Activated CD8-positive, alpha-beta memory T cell treated with anti-CD3 and anti-CD28 coated beads, Interleukin-2, amount 50 U/mL, for 48 hours (primary cell): ENCODE results near the gene GATAD2B.
A peak's percentile ranks its signal among the peaks of the same experiment; 100 is the strongest.

Source experiments
- DNase-seq: peaks from one replicate; pipeline ENCODE4 v3.0.0-alpha.2; 2020

Gene GATAD2B

DNA sequence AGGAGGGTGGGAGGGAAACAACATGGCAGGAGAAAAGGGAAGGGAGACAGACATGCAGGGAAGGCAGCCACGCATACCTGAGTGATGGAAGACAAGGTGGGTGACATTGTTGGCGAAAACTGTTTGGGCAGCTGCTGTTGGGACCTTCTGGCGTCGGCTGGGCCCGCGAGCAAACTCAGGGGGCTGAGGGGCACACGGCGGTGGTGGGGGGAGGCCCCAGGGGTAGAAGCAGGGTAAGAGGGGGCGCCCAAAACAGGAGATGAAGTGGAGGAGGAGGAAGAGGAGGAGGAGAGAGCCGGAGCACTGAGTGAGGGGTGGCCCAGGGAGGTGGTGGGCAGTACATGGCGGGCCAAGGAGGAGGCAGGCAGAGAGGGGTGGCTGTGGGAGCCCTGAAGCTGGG, 28.4 kb upstream of the GATAD2B start:
- no peak for DNase-seq

DNA sequence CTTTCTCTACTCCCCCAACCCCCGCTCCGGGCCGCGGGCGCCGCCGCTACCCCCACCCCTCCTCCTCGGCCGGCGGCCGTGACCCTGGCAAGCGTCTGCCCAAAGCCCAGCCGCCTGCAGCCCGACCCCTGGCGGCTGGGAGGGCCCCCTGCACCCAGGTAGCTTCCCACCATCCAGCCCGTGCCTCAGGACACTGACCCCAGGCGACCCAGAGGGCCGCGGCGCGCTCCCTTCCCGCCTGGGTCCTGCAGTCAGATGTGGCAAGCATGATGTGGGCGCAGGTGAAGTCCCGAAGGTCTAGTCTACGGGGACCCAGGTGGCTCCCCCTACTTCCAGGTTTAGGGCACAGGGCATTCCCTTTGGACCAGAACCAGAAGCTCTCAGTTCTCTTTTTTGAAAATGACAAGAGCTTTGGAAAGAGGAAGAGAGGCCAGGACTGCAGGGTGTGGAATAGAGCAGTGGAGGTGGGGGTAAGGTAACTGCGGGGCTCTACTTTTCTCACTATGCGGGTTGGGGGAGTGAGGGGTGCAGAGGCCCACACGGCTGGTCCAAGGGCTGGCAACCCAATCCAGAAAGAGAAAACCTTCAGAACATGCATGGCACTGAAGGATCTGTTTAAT, 24.0 kb upstream of the GATAD2B start, which contains the start of gene DENND4B:
Gene DENND4B, minus strand, starts transcription at position 97 of the 620 bp plus-strand sequence. CDS start 2,344 bp downstream, outside the sequence.
- peak; percentile 88 for DNase-seq

DNA sequence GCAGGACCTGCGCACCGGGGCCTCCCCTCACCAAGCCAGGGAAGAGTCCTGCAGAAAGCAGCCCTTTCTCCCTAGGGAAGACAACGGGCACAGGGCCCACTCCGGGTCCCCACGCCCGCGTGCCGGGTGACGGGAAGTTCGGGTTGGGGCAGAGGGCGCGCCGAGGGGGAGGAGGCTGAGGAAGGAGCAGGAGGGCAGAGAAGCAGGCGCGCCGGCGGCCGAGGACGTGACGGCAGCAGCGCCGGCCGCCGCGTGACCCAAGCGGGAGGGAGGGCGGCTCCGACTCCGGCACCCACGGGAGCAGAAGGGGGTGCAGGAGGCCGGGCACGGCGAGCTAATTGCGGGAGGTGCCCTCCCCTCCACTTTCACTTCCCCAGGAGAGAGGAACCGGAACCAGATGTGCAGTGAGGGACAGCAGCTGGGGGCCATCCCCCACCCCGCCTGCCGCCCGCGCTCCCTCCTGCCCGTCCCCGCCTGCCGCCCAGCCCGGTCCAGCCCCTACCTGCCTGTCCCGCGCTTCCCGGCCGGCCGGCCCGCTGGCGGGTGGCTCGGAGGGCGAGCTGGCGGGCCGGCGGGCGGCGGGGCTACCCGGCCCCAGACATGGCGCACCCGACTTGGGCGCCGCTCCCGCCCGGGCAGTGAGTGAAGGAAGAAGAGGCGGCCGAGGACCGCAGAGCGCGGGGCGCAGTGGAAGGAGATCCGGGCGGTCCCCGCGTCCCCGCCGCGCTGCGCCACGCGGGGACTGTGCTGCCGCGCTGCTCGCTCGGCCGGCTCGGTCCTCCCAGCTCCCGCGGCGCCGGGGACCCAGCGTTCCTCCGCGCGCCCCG, 23.2 kb upstream of the GATAD2B start:
- DNase-seq = peak; percentile 87

DNA sequence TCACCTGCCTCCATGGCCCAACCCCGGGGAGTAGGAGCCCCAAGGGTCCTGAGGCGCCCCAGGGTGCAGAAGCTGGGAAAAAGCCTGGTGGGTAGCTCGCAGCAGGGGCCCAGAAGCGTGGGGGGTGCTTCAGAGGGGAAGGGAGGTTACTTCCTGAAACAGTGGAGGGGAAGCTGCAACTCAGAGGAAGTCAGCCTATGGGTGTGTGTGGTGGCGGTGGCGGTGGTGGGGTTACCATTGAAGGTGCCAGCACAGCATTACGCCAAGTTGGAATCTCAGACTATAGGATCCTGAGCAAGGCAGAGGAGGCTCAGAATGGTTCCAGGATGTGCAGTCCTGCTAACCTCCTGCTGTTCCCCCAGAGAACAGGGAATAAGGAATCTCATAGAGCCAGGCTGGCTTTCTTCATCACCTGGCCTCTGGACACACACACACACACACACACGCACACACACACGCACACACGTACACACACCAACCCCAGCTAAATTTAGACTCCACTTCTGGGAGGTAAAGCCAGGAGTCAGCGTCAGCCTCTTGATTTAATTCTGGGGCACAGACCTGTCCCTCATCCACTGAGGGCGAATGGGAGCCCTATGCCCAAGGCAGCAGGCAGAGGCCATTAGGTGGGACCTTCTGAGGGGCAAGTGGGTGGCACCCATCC, 22.5 kb upstream of the GATAD2B start:
- DNase-seq = peak; percentile 85

DNA sequence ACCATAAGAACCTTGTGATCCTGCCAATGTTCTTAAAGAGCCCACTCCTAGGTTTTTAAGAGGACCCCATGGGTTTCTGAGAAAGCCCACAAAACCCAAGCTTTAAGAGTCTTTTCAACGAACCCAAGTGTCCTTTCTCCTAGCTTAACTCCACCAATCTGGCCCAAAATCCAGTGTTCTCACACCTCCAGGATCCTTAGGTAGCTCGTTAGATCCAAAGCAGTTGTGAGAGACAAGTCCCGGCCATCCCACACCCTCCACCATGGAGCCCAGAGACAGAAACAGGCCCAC, 22.0 kb upstream of the GATAD2B start:
- DNase-seq = no peak

DNA sequence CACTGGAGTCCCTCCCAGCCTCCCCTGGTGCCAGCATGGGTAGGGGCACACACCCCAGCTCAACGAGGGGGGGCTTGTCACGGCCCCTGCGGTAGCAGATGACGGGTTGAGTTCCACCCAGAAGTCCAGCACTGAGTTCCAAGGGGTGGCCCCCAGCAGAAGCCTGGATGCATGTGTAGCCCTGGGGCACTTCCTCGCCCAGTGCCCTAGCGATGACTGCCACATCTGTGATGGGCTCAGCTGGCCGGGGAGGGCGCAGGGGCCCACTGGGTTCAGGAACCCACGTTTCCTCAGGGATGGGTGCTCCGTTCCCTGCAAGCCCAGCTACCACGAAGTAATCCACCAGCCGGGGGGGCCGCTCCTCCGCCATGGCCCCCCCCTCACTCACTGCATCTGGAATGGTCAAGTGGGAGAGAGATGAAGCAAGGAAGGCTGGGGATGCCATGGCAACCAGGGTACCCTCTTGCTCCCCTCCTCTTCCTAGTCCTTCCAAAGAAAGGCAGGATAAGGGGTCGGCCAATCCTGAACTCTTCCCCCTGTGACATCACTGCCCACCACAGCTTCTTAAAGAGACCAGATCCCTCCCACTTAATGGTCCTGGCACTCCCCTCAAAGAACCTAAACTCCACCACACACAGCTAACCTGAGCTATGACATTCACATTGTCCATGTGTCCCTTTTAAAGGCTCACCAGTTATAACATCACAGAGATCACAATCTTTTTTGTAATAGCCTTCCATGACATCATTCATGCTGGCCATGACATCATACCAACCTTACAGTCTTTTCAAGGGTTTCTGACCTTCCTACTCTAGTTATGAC, 21.4 kb upstream of the GATAD2B start:
- no peak for DNase-seq

DNA sequence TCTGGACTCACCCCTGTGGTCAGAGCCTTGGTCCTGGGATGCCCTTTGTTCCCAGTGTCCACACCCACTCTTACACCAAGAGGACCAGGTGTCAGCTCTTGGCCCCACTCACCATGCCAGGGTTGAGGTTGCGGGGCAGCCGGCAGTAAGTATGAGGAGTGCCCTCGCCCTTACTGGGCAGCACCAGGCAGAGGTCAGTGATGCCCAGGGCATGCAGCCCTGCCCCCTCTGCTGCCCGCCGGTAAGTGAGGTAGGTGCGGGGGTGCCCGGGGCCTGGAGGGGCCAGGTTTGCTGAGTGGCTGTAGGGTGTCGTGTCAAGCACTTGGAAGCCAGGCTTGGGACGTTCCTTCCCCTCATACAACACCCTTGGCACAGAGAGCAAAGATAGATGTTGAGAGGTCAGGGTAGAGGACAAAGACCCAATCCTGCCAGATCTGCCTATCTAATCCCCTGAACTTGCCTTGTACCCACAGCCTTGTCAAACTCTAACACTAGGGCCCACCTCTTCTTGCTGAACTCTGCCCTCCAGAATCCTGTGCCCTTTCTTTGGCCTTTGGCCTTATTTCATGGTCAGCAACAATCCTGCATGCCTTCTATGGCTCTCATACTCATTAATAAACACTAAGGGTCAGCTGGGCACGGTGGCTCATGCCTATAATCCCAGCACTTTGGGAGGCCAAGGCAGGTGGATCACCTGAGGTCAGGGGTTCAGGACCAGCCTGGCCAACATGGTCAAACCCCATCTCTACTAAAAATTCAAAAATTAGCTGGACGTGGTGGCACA, 20.2 kb upstream of the GATAD2B start:
- DNase-seq = no peak

DNA sequence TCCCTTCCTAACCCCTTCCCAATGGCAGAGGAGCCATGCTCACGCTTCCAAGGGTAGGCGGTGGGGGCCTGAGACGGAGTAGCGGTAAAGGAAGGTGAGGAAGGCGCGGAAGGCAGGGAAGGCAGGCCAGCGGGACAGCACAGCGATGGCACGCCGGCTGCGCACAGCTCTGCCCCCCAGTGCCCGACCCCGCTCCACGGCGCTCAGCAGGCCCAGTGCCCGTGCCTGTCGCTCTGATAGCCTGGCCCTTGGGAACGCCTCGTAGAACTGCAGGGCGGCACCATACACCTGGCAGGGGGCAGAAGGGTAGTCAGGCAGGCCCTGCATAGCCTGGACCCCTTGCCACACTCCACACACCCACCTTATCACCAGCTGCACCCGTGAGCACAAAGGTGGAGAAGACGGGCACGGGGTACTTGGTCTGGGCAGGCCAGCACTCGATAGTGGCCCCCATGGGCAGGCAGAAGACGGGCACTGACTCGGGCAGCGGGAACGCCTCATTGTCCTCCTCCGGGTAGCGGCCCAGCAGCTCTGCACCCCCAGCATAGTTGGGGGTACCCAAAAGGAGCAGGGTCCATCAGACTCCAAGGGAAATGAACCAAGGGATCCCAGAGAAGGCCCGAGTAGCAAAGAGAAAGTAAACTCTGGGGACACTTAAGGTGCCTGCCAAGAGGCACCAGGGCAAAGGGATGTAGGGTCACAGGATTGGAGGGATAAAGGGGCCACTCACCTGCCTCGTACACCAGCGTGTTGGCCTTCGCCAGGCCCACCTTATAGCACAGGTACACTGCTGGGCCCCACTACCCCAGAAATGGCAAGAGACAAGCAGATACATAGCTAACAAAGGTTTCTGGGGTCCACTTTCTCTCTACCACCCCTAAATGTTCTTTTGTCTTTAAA, 19.3 kb upstream of the GATAD2B start:
- no peak for DNase-seq

DNA sequence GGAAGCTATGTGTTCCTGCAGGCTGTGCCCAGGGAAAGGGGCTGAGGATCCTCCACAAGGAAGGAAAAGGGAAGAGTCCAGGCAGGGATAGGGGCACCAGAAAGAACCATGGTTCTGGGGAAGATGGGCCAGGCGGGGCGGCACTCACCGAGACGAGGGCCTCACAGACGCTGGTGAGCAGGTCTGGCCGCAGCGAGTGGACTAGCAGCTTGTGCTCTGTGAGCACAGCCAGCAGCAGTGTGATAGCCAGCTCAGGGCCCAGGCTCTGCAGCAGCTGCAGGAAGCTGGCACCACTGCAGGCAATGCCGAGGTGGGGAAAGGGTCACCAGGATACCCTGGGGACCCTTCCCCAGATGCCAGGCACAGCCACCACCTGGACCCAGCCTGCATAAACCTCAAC, 18.0 kb upstream of the GATAD2B start:
- no peak for DNase-seq

DNA sequence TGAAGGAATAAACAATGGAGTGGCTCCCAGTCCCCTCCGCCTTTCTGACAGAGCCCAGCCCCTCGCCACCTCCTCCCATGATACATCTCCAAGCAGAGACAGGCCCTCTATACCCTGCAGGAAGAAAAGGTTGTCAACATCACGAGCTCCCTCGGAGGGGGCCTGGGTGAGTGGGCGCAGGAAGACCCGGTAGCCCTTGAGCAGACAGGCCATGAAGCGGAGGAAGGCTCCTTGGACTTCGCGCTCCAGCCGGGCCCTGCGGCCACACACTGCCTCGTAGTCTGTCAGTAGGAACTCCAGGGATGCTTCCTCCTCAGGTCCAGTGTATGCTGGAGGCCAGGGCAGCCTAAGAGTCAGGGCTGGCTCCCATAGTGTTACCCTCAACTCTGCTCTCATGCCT, 16.7 kb upstream of the GATAD2B start:
- DNase-seq = no peak

DNA sequence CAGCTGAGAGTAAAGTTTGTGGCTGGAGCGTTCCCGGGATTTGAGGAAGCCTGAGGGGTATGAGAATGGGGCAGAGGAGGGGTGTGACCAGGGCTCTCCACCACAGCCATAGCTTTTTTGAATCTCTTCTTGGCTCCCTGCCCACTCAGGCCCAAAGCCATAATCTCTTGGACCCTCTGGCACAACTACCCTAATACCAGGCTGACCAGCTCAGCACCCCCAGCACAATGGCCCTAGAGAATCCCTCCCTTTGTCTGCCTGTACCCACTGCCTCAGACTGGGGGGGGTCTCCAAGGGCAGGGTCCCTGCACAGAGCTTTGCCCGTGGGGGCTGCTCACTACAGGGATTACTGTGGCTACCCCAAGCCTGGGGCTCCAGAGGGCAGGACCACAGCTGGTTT, 16.2 kb upstream of the GATAD2B start:
- no peak for DNase-seq

DNA sequence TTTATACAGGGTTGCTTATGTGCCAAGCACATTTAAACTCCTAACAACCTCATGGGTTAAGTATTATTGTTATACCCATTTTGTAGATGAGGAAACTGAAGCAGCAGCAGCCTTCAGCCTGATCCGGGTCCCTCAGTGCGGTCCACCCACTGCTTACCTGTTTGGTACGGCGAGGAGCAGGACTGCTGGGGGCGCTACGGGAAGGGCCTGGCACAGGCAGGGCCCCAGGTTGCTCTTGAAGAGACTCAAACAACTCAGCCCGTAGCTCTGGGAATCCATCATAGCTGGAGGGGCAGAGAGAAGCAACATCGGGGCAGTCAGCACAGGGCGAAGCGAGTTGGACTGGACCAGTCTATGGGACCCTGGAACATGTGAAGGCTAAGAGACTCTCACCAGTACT, 14.6 kb upstream of the GATAD2B start:
- no peak for DNase-seq

DNA sequence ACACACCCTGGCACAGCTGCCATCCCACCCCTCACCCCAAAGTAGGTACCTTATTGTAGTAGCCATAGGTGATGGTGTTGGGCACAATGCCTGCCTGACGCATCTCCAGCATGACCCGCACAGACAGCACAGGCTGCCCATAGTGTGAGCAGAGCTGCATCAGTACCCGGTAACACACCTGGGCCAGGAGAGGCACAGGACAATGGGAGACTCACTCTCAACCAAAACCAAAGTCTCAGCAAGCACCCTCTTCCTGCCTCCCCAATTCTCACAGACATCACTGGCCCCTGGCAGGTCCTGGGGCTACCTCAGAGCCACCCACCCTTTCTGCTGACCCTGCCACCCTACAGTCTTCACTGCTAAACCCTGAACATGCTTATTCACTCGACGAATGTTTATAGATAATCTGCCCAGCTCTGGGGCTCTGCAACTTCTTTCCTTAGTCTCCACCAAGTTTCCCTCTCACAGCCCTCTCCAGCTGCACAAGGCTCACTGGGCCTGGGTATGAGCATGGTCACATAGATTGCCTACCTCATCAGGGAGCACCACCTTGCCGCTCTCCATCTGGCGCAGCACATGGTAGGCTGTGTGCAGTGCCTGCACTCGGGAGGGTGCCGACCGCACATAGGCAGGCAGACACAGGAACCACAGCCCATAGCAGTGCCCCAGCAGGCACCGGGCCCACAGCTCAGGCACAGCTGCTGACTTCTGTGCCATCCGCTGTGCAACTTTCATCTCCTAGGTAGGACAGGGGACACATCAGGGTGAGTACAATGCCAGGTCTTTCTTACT, 13.4 kb upstream of the GATAD2B start:
- DNase-seq = no peak

DNA sequence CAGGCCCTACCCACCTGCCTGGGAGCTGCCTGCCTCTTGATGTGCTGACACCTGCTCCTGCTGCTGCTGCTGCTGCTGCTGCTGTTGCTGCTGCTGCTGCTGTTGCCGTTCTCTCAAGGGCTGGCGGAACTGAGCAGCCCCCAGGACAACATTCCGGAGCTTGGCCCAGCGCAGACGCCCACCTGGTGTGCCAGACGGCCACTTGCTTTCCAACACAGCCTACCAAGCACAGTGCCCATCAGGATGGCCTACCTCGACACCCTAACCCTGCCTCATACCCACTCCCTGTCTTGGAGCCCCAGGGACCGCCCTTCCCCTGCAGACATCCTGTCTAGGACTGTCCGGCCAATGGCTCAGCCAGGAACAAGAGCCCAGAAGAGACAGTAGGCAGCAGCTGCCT, 12.0 kb upstream of the GATAD2B start:
- no peak for DNase-seq

DNA sequence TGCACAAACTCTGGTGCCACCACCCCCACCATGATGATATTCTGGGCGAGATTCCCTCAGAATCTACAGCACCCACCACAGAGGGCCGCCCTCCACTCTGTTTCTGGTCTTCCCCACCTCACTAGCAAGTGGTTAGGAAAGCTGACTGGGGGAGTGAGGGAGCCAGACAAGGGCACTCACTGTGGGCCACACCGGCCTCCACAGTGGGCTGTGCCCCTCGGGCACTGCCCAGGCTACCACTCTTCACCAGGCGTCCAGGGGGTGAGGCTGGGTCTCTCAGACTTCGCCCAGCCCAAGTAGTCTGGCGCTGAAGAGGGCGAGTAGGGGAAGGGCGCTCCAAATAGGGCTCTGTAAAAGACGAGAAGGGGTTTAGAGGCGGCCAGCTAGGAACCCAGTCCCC, 11.2 kb upstream of the GATAD2B start:
- no peak for DNase-seq

DNA sequence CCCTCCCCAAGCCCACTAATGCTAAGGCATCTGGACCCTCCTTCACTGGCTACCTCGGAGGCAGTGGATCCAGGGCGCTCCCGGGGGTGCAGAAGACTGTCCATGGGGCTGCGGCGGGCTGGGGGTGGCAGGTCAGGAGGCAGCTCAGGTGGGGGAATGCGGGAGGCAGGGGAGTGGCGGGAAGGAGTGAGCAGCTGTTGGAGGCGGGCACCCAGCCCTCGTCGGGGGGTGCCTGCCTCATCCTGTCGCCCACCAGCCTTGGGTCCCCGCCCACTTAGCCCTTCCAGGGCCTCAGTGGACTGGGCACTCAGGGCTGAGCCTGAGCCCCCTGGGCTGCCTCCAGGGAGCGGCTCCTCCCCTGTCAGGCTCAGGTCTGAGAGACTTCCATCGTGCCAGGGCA, 10.7 kb upstream of the GATAD2B start:
- DNase-seq = no peak

DNA sequence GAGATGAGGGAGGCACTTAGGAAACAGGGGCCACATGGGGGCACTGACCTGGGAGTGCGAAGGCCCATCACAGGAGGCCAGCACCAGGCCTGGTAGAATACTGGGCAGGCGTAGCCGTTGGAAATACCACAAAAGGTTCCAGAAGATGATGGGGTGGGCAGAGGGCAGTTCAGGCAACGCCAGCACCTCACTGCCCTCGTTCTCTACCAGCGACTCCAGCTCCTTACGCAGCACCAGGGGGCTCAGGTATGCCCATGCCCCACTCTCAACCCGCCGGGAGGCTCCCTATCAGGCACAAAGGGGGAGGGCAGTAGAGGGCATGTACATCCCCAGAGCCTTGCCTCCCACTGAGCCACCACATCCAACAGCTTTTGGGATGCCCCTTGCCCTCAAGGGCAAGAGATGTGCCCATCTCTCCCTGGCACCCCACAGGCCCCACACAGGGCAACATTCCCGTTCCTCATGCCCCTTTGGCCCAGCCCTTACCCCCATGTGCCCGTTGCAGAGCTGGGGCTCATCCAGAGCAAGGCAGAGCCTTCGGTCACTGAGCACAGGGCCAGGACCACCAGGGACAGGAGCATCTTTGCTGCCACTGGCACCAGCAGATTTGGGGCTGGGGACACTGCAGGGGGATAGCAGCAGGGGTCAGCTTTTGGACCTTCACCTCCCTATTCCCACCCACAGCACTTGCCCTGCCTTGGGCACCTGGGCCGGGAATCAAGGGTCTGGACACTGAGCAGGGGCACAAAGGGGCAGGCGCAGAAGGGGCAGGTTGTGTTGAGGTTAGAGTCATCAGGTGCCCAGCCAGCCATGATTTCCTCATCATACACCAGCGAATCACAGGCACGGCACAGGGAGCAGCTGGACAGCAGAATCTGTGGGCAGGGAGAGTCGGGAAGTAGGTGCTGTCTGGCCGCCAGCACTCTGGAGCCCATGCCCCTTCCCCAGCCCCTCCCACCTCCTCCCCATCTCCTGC, 9.7 kb upstream of the GATAD2B start:
- DNase-seq = no peak

DNA sequence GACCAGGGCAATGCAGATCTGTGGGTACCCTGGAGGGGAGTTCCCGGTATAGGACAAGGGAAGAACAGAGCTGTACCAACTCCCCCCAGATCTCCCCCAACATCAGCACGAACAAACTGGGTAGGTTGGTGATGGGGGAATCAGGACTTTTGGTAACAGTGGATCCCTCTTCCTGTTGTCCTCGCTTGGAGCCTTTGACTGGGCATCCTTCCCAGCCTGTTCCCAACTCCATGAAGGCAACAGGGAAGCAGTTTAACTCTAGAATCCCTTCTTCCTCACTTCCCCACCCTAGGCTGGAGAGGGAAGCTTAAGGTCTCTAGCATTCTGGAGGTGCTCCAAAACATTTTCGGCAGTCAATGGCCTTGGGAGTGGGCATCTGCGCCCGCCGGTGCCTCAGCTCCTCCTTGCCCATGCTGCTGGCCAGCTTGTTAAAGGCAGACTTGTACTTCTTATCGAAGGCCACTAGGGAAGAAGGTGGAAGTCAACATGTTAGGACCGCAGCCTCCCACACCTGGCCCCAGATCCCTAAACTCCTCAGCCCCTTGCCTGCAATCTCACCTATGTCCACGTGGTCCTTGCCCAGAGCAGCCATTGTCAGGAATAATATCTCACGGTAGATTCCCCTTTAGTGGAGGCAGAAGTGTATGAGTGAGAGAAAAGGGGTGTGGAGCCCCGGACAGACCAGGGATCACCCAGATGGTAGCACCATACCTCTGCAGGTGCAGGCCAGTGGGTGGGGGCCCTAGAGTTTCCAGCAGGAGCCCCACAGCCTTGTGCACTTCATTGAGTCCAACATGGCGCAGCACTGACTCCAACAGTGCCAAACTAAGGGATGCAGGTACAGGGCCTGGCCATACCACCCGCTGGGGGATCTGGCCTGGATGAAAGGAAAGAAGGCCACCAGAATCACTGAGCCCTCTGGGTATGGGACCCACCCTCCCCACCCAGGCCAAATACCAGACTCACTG, 7.5 kb upstream of the GATAD2B start:
- no peak for DNase-seq
